Ovary (tissue), 9 donors: Measurements from ENCODE around the gene CACNA2D1. TPM values are rescaled to one million over a fixed set of nuclear protein-coding genes. Genes with fewer than 3 reads are reported as not detected.

Source experiments
- DNase-seq, 5 donors: peaks; one replicate each; pipeline ENCODE4 v3.0.0-alpha.2; 2019 to 2020
- H3K27ac ChIP-seq, 2 donors: fragments of 200-600 bp; one replicate each; pipeline versions ENCODE4 v1.5.1 to v1.8.0; 2019 to 2022
- H3K27me3 ChIP-seq: fragments of 200-600 bp; one replicate; pipeline ENCODE4 v1.8.0; 2022
- H3K36me3 ChIP-seq: fragments of 200-600 bp; sonication (generic); one replicate; pipeline ENCODE4 v1.5.1; 2019
- H3K4me1 ChIP-seq: one replicate; pipeline ENCODE4 v1.8.1; 2013; ENCODE audit warnings: mild to moderate bottlenecking, moderate library complexity; ENCODE audit not compliant: insufficient read depth
- H3K4me3 ChIP-seq: fragments of 200-600 bp; sonication (generic); one replicate; pipeline ENCODE4 v1.5.1; 2017
- H3K9me3 ChIP-seq, 2 donors: fragments of 200-600 bp in 1 of 2; sonication (generic) in 1 of 2; one replicate each; pipeline versions ENCODE4 v1.5.1 to v1.8.1; 2013 to 2019; ENCODE audit warnings: mild to moderate bottlenecking in 1 of 2, moderate library complexity in 1 of 2
- EP300 ChIP-seq: sonication (generic); formaldehyde crosslinking; IDR thresholded peaks from one replicate; pipeline ENCODE4 v1.6.1; 2017; ENCODE audit warnings: antibody characterized with exemption
- POLR2A ChIP-seq: fragments of 450-650 bp; IDR thresholded peaks from one replicate; pipeline ENCODE4 v1.6.1; 2017; ENCODE audit warnings: antibody characterized with exemption, mild to moderate bottlenecking, moderate library complexity
- WGBS, 3 donors: extraction: QIAGEN DNeasy Blood & Tissue Kit in 1 of 3; methylation state at CpG; one replicate each; pipeline versions ENCODE4 v1.1.5 to v1.1.7; 2013 to 2017; 5-methylcytosine and 5-hydroxymethylcytosine counted together
- intact Hi-C, 4 donors: fragments of 100-400 bp; cut with DNase I; formaldehyde crosslinking; loops; one replicate each; pipeline versions ENCODE4 v1.11.0 to v1.15.1; 2022 to 2023
- polyA plus RNA-seq, 2 donors: library from polyadenylated mRNA; stranded (reverse); fragments of 200-250 nt in 1 of 2; fragments of 350-450 nt in 1 of 2; fragmentation: Illumina TruSeq in 1 of 2; extraction: RNeasy Lipid Tissue Mini Kit (QIAGEN cat#74804) in 1 of 2; gene quantifications; one replicate each; pipeline ENCODE4 v1.2.3, GENCODE V29; 2013 to 2014
- total RNA-seq, 7 donors: library from RNA; depleted of rRNA in 2 of 7; stranded (reverse); fragments of >200 nt in 2 of 7; fragmentation: NEBNext Ultra II Directional in 3 of 7; extraction: Animal tissue kit (Norgen Biotek cat#: 25700) in 3 of 7; gene quantifications; one replicate each; pipeline versions ENCODE4 v1.1.0 to v1.2.4, GENCODE V29; 2016 to 2023
- TF ChIP-seq, protein P1 (sequence below), 3 donors: fragments of 450-650 bp in 2 of 3; fragments of 200-600 bp in 1 of 3; IDR thresholded peaks; one replicate each; pipeline versions ENCODE4 v1.5.1 to v1.8.0; 2016 to 2022; ENCODE audit warnings: antibody characterized with exemption in 3 of 3, mild to moderate bottlenecking in 1 of 3
- donor health status: DM: no; HTN: no; CAD: no; lungs with moderate emphysema.
- donor health status: DM: no; HTN: no; CAD: no.
- donor health status: Bipolar disorder and iron deficiency.
- donor health status: DM: yes; HTN: yes; CAD: no.
- donor health status: DM: no; HTN: no; CAD: no.
- donor health status: DM: yes; HTN: yes; CAD: no.

The CACNA2D1 gene
- total and polyA plus RNA-seq, 9 donors, result 6.6 to 34.2 (median 18.8) TPM

DNA sequence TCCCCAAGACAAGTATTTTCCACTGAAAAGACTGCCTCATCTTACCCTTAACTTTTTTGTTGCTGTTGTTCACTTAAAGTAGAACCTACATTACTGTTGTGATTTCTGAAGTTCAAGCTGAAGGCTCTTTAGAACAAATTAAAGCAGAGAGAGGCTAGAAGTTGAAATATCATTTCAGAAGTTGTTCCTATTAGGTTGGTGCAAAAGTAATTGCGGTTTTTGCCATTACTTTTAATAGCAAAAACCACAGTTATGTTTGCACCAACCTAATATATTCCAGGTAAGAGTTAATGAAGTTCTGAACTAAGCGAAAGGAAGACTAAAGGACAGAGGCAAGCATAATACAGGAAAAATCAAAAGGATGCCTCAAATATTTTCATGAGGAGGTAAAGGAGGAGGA lies 153.7 kb downstream of the CACNA2D1 start:
- H3K4me1 ChIP-seq, result peaks cover 3% of the 10 kb centered on the region
- H3K27me3 ChIP-seq, result no peaks in the 10 kb centered on the region
- H3K27ac ChIP-seq, result no peak overlapping the region
- WGBS, 3 donors, result 78 to 85% (median 81%) methylated on average over 2 of the region's 2 CpGs
- intact Hi-C loops, result no loop called here
- H3K4me3 ChIP-seq, result no peak overlapping the region
- H3K36me3 ChIP-seq, result no peaks in the 10 kb centered on the region
- H3K9me3 ChIP-seq, result no peaks in the 10 kb centered on the region
- TF ChIP-seq, protein P1, sequence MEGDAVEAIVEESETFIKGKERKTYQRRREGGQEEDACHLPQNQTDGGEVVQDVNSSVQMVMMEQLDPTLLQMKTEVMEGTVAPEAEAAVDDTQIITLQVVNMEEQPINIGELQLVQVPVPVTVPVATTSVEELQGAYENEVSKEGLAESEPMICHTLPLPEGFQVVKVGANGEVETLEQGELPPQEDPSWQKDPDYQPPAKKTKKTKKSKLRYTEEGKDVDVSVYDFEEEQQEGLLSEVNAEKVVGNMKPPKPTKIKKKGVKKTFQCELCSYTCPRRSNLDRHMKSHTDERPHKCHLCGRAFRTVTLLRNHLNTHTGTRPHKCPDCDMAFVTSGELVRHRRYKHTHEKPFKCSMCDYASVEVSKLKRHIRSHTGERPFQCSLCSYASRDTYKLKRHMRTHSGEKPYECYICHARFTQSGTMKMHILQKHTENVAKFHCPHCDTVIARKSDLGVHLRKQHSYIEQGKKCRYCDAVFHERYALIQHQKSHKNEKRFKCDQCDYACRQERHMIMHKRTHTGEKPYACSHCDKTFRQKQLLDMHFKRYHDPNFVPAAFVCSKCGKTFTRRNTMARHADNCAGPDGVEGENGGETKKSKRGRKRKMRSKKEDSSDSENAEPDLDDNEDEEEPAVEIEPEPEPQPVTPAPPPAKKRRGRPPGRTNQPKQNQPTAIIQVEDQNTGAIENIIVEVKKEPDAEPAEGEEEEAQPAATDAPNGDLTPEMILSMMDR (IDR thresholded peaks at IDR 0.05), result no peak
- TF ChIP-seq POLR2A (no peak), EP300 (no peak)
- DNase-seq, result no peak

- Histone ChIP-seq H3K27me3 (no peaks in the 10 kb centered on the region), H3K9me3 (no peaks in the 10 kb centered on the region), H3K4me1 (peaks cover 3% of the 10 kb centered on the region), H3K4me3 (no peak overlapping the region), H3K27ac (no peak overlapping the region), H3K36me3 (no peaks in the 10 kb centered on the region)
- TF ChIP-seq POLR2A, result no peak
- TF ChIP-seq, protein P1 (IDR thresholded peaks at IDR 0.05), result no peak
- no peak for TF ChIP-seq EP300
- DNase-seq, result no peak
- WGBS, 3 donors, result 95 to 96% (median 95%) methylated on average over 2 of the region's 2 CpGs
- intact Hi-C loops, result no loop called here
Measured at GRCh38 chr7:82289152-82289535, 154.4 kb downstream of the CACNA2D1 start.

DNA sequence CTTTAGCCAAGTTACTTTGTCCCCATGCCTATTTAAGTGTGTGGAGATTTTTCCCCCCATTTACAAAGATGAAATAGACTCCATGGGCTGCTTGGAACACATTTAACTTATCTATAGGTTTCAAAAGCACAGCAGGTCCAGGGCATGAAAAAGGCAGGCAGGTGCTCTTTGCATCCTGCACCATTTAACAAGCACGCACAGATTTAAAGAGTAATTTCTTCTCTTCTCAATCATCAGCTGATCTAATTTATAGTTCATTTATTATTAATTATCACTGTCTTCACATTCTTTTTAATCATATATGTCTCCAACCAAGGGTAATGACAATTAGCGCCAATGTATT lies 156.8 kb downstream of the CACNA2D1 start:
- intact Hi-C loops, result no loop called here
- WGBS, 3 donors, result 89 to 92% (median 90%) methylated on average over 2 of the region's 2 CpGs
- no peak overlapping the region for H3K4me3 ChIP-seq
- DNase-seq, result no peak
- H3K4me1 ChIP-seq, result peaks cover 3% of the 10 kb centered on the region
- H3K9me3 ChIP-seq, result no peaks in the 10 kb centered on the region
- no peaks in the 10 kb centered on the region for H3K27me3 ChIP-seq
- no peak overlapping the region for H3K27ac ChIP-seq
- no peaks in the 10 kb centered on the region for H3K36me3 ChIP-seq
- TF ChIP-seq EP300 (no peak), POLR2A (no peak)
- TF ChIP-seq, protein P1 (IDR thresholded peaks at IDR 0.05), result no peak

DNA sequence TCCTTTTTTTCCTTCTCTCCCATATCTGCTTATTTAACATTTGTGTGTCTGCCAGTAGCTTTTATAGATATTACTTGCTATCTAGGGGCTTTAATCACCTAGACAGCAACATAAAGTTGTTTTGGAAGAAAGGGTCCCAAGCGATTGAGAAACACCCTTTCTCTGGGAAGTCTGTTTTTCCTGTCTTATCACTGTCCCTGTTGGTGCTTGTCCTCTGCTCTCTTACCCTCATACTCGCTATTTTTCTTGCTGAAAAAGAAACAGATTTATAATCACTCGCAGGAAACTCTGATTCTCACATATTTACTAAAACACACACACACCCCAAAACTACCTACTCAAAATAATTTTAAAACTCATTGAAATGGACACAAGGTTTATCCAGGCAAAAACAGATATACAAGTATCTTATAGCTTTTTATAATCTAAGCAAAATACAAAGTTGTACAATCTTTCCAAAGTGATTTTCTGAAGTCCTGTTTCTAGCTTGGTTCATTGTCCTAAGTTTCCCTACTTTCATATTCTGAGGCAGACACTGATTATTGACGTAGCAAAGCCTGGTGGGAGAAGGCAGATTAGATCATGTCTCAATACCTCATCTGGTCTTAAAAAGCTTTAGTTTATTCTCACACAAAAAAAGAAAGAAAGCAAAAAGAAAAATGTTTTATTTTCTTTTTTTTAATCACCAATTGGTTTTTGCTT lies 157.3 kb downstream of the CACNA2D1 start:
- Histone ChIP-seq H3K36me3 (no peaks in the 10 kb centered on the region), H3K27me3 (no peaks in the 10 kb centered on the region), H3K4me1 (peaks cover 3% of the 10 kb centered on the region), H3K4me3 (no peak overlapping the region), H3K27ac (no peak overlapping the region), H3K9me3 (no peaks in the 10 kb centered on the region)
- no peak for DNase-seq
- TF ChIP-seq, protein P1 (IDR thresholded peaks at IDR 0.05), result no peak
- no peak for TF ChIP-seq POLR2A
- no peak for TF ChIP-seq EP300
- intact Hi-C loops, result no loop called here
- 20 to 35% (median 28%) methylated on average over 4 of the region's 4 CpGs for WGBS, 3 donors
